Activated CD8-positive, alpha-beta memory T cell treated with anti-CD3 and anti-CD28 coated beads, Interleukin-2, amount 10 ng/mL, durations not matched to agents 7 days and 5 days (primary cell): Measurements from ENCODE around the gene PRKCE. TPM values are rescaled to one million over a fixed set of nuclear protein-coding genes. Genes with fewer than 3 reads are reported as not detected.
A peak's percentile ranks its signal among the peaks of the same experiment; 100 is the strongest.

ENCODE experiments used
- ATAC-seq: fragments of 150-1000 bp; cut with Tn5 transposase; one replicate; pipeline ENCODE4 v1.10.0; 2021; ENCODE audit warnings: moderate library complexity
- CTCF ChIA-PET: fragments of 350-600 bp; sonication (Branson Sonifier 250); formaldehyde crosslinking; loops from one replicate; lab custom pipeline; 2021; ENCODE audit warnings: antibody characterized with exemption; lab: Charles Lee
- DNase-seq: peaks from one replicate; pipeline ENCODE4 v3.0.0-alpha.2; 2020
- H3K27ac Mint-ChIP-seq: one replicate; pipeline ENCODE4 v1.8.0; 2021; ENCODE audit warnings: mild to moderate bottlenecking, mixed read lengths
- H3K27me3 Mint-ChIP-seq: one replicate; pipeline ENCODE4 v1.8.0; 2021; ENCODE audit warnings: mixed read lengths
- H3K36me3 Mint-ChIP-seq: one replicate; pipeline ENCODE4 v1.8.0; 2021; ENCODE audit warnings: mild to moderate bottlenecking, mixed read lengths
- H3K4me1 Mint-ChIP-seq: one replicate; pipeline ENCODE4 v1.8.0; 2021; ENCODE audit warnings: mixed read lengths
- H3K4me3 Mint-ChIP-seq: one replicate; pipeline ENCODE4 v1.8.0; 2021; ENCODE audit warnings: mild to moderate bottlenecking, moderate library complexity, mixed read lengths
- H3K9me3 Mint-ChIP-seq: one replicate; pipeline ENCODE4 v1.8.0; 2022; ENCODE audit warnings: low read depth, mixed read lengths
- total RNA-seq, 2 experiments: library from RNA; stranded (reverse); gene quantifications; one replicate each; pipeline ENCODE4 v1.2.3, GENCODE V29; 2021

PRKCE gene
- total RNA-seq, 2 experiments from 2014 or later = 16.7 to 39.2 TPM

- DNase-seq = peak; percentile 78
- CTCF ChIA-PET = interaction anchor here (0.6 to 3.0 kb wide), 22 partner anchors 11 to 657 kb away, joined by 3 to 36 read pairs (median 4); no protein-coding TSS in a partner anchor
- no peak overlapping the region for H3K27ac Mint-ChIP-seq
- no peaks in the 10 kb centered on the region for H3K9me3 Mint-ChIP-seq
- no peaks in the 10 kb centered on the region for H3K36me3 Mint-ChIP-seq
- peaks cover 4% of the 10 kb centered on the region for H3K4me1 Mint-ChIP-seq
- no peaks in the 10 kb centered on the region for H3K27me3 Mint-ChIP-seq
- H3K4me3 Mint-ChIP-seq = no peak overlapping the region
- peak; percentile 78 for ATAC-seq
Measured at GRCh38 chr2:45993476-45993991, 342.1 kb downstream of the PRKCE start.

- Mint-ChIP-seq H3K27me3 (no peaks in the 10 kb centered on the region), H3K36me3 (no peaks in the 10 kb centered on the region), H3K4me1 (peaks cover 4% of the 10 kb centered on the region), H3K4me3 (no peak overlapping the region), H3K9me3 (no peaks in the 10 kb centered on the region), H3K27ac (no peak overlapping the region)
- CTCF ChIA-PET = interaction anchor here (0.6 to 3.0 kb wide), 18 partner anchors 10 to 657 kb away, joined by 3 to 36 read pairs (median 4); no protein-coding TSS in a partner anchor
- ATAC-seq (no peak), DNase-seq (no peak)
Measured at GRCh38 chr2:45994060-45994459, 342.6 kb downstream of the PRKCE start.

GRCh38 chr2:46000660-46001059 is 349.2 kb downstream of the PRKCE start:
- H3K27ac Mint-ChIP-seq = no peak overlapping the region
- H3K4me1 Mint-ChIP-seq = peaks cover 3% of the 10 kb centered on the region
- no peaks in the 10 kb centered on the region for H3K9me3 Mint-ChIP-seq
- ATAC-seq (no peak), DNase-seq (no peak)
- no peaks in the 10 kb centered on the region for H3K27me3 Mint-ChIP-seq
- H3K4me3 Mint-ChIP-seq = no peak overlapping the region
- CTCF ChIA-PET = no interaction called here
- H3K36me3 Mint-ChIP-seq = peaks cover 3% of the 10 kb centered on the region

GRCh38 chr2:46001290-46001689 is 349.8 kb downstream of the PRKCE start:
- H3K27me3 Mint-ChIP-seq = no peaks in the 10 kb centered on the region
- H3K9me3 Mint-ChIP-seq = no peaks in the 10 kb centered on the region
- H3K4me1 Mint-ChIP-seq = peaks cover 3% of the 10 kb centered on the region
- H3K27ac Mint-ChIP-seq = no peak overlapping the region
- peaks cover 3% of the 10 kb centered on the region for H3K36me3 Mint-ChIP-seq
- ATAC-seq (no peak), DNase-seq (no peak)
- CTCF ChIA-PET = interaction anchor here (6.7 kb wide), 1 partner anchor 8 kb away, joined by 36 read pairs; no protein-coding TSS in a partner anchor
- no peak overlapping the region for H3K4me3 Mint-ChIP-seq

- Mint-ChIP-seq H3K36me3 (peaks cover 3% of the 10 kb centered on the region), H3K4me3 (no peak overlapping the region), H3K4me1 (peaks cover 3% of the 10 kb centered on the region), H3K27me3 (no peaks in the 10 kb centered on the region), H3K27ac (no peak overlapping the region), H3K9me3 (no peaks in the 10 kb centered on the region)
- no peak for ATAC-seq
- CTCF ChIA-PET = interaction anchor here (6.7 kb wide), 1 partner anchor 9 kb away, joined by 36 read pairs; no protein-coding TSS in a partner anchor
- no peak for DNase-seq
Measured at GRCh38 chr2:46001741-46002506, 350.4 kb downstream of the PRKCE start.

GRCh38 chr2:46002507-46002883 is 351.0 kb downstream of the PRKCE start:
- no peak for ATAC-seq

GRCh38 chr2:46002947-46003346 is 351.5 kb downstream of the PRKCE start:
- Mint-ChIP-seq H3K9me3 (no peaks in the 10 kb centered on the region), H3K27ac (no peak overlapping the region), H3K4me1 (peaks cover 4% of the 10 kb centered on the region), H3K36me3 (peaks cover 7% of the 10 kb centered on the region), H3K27me3 (no peaks in the 10 kb centered on the region), H3K4me3 (no peak overlapping the region)
- DNase-seq (no peak), ATAC-seq (no peak)
- CTCF ChIA-PET = interaction anchor here (6.7 kb wide), 1 partner anchor 10 kb away, joined by 36 read pairs; no protein-coding TSS in a partner anchor

More at GRCh38 chr2:46002507-46002883, 351.0 kb downstream of the PRKCE start:
- Mint-ChIP-seq H3K27me3 (no peaks in the 10 kb centered on the region), H3K4me1 (peaks cover 3% of the 10 kb centered on the region), H3K9me3 (no peaks in the 10 kb centered on the region), H3K36me3 (peaks cover 3% of the 10 kb centered on the region), H3K4me3 (no peak overlapping the region), H3K27ac (no peak overlapping the region)
- CTCF ChIA-PET = interaction anchor here (6.7 kb wide), 1 partner anchor 10 kb away, joined by 36 read pairs; no protein-coding TSS in a partner anchor
- DNase-seq = no peak

- no peak for ATAC-seq
- Mint-ChIP-seq H3K9me3 (no peaks in the 10 kb centered on the region), H3K27me3 (no peaks in the 10 kb centered on the region), H3K36me3 (peaks cover 11% of the 10 kb centered on the region), H3K4me3 (no peak overlapping the region), H3K4me1 (peaks cover 15% of the 10 kb centered on the region), H3K27ac (no peak overlapping the region)
- DNase-seq = no peak
- CTCF ChIA-PET = interaction anchor here (6.7 kb wide), 1 partner anchor 11 kb away, joined by 36 read pairs; no protein-coding TSS in a partner anchor
Measured at GRCh38 chr2:46003903-46004473, 352.5 kb downstream of the PRKCE start.

- Mint-ChIP-seq H3K27me3 (no peaks in the 10 kb centered on the region), H3K9me3 (no peaks in the 10 kb centered on the region), H3K36me3 (peaks cover 10% of the 10 kb centered on the region), H3K4me3 (no peak overlapping the region), H3K4me1 (peaks cover 21% of the 10 kb centered on the region), H3K27ac (no peak overlapping the region)
- CTCF ChIA-PET = interaction anchor here (1.3 to 6.7 kb wide), 2 partner anchors 14 to 57 kb away, joined by 3 to 36 read pairs; no protein-coding TSS in a partner anchor
- no peak for ATAC-seq
- no peak for DNase-seq
Measured at GRCh38 chr2:46006473-46007025, 355.1 kb downstream of the PRKCE start.

GRCh38 chr2:46007412-46007811 is 355.9 kb downstream of the PRKCE start:
- no peak overlapping the region for H3K4me3 Mint-ChIP-seq
- no peak overlapping the region for H3K27ac Mint-ChIP-seq
- H3K27me3 Mint-ChIP-seq = no peaks in the 10 kb centered on the region
- peaks cover 26% of the 10 kb centered on the region for H3K4me1 Mint-ChIP-seq
- no peaks in the 10 kb centered on the region for H3K9me3 Mint-ChIP-seq
- no peak for DNase-seq
- ATAC-seq = no peak
- CTCF ChIA-PET = interaction anchor here (1.1 to 6.7 kb wide), 3 partner anchors 14 to 360 kb away, joined by 3 to 36 read pairs (median 3); no protein-coding TSS in a partner anchor
- peaks cover 17% of the 10 kb centered on the region for H3K36me3 Mint-ChIP-seq

- Mint-ChIP-seq H3K36me3 (peaks cover 21% of the 10 kb centered on the region), H3K9me3 (no peaks in the 10 kb centered on the region), H3K27me3 (no peaks in the 10 kb centered on the region), H3K4me3 (no peak overlapping the region), H3K27ac (no peak overlapping the region), H3K4me1 (peaks cover 33% of the 10 kb centered on the region)
- no peak for DNase-seq
- no peak for ATAC-seq
- CTCF ChIA-PET = interaction anchor here (0.8 to 1.1 kb wide), 5 partner anchors 9 to 359 kb away, joined by 3 to 5 read pairs (median 3); no protein-coding TSS in a partner anchor
Measured at GRCh38 chr2:46008091-46008870, 356.8 kb downstream of the PRKCE start.

- H3K9me3 Mint-ChIP-seq = no peaks in the 10 kb centered on the region
- ATAC-seq (no peak), DNase-seq (no peak)
- no peaks in the 10 kb centered on the region for H3K27me3 Mint-ChIP-seq
- no peak overlapping the region for H3K27ac Mint-ChIP-seq
- H3K36me3 Mint-ChIP-seq = peaks cover 27% of the 10 kb centered on the region
- H3K4me3 Mint-ChIP-seq = no peak overlapping the region
- peaks cover 40% of the 10 kb centered on the region for H3K4me1 Mint-ChIP-seq
- CTCF ChIA-PET = interaction anchor here (1.0 to 1.1 kb wide), 2 partner anchors 16 to 285 kb away, joined by 3 to 5 read pairs; no protein-coding TSS in a partner anchor
Measured at GRCh38 chr2:46009315-46009714, 357.8 kb downstream of the PRKCE start.
